AG08395 (cell line): Measurements from ENCODE around the gene ANKRD52.

Experiments used
- DNase-seq: peaks from one replicate; pipeline ENCODE4 v3.0.0; 2012; ENCODE audit warnings: mixed read lengths, low spot score

ANKRD52 gene

DNA sequence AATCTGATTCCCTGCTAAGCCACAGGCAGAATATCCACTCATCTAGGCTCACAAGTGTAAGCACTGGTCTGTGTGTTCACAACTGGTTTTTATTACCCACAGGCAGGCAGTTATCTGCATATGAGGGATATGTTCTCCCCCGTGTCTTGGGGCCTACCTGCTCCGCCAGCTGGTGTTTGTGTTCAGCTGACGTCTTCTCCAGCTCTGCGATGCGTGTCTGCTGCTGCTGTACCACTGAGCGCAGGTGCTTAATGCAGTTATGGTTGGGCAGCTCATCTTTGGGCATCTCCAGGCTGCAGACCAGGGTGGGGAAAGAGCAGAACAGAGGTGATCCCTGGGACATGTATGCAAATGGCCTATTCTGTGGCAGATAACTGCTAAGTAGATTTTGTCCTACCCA, 50.2 kb downstream of the ANKRD52 start:
- DNase-seq = no peak

DNA sequence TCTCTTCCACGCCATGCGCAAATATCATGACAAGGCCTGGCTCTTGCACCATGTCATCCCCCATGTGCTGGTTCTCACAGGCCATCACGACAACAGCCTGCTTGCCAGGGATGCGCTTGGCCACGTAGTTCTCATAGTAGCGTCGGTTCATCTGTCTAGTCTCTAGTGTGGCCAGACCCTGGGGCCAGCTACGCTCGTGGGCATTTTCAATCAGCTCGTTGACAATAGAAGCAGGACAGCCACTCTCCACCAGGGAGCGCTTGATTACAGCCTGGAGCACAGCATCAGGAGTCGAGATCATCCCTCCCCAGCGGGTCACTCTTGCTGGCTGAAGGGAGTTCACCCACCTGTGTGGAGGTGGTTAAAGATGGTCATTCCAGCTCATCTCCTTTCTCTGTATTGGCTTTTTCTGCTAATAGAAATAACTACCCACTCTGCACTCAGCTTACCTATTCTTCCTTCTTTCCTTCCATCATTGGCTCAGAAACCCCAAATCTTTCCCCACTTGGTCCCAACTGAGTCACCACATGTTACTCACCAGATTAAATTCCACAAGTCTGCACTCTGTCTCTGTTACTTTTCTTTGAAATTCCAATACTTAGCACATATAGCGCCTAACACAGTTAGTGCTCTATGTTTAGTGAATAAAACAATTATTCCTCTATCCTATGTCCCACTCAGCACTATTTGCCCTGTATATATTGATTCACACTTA, 51.6 kb downstream of the ANKRD52 start:
- DNase-seq = peak; percentile 51

DNA sequence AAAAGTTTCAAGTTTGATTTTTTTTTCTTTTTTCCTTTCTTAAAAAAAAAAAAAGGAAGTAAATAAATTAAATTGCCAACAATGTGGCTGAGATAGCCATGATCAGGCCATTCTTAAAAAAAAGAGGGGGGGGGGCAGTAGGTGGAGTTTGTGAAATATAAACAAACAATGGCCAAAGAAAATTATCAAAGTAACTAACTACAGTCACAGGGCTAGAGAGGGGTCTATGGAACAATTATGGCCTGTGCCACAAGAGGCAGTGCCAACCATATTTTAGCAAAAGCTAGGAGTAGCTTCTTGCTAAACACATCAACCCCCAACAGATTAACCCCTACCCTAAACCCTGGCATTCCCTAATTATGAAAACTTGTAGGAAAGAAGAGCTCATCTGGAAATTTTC, 52.7 kb downstream of the ANKRD52 start:
- no peak for DNase-seq

DNA sequence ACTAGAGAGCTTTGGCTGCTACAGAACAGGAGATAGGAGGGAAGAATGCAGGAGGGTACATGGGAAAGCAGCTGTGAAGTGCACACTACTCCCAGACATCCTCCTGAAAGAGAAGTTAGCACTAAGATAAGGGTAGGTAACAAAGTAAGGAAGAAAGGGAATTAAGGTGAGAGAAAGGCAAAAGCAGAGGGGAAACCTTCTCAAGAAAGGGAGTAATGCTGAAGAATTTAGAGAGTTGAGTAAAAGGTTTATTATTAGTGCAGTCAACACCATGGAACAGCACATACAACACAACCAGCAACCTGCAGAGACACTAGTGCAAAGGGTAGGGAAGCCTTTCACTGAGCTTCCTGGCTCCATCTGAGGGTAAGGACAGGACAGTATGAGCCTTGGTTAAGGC, 53.9 kb downstream of the ANKRD52 start:
- no peak for DNase-seq

DNA sequence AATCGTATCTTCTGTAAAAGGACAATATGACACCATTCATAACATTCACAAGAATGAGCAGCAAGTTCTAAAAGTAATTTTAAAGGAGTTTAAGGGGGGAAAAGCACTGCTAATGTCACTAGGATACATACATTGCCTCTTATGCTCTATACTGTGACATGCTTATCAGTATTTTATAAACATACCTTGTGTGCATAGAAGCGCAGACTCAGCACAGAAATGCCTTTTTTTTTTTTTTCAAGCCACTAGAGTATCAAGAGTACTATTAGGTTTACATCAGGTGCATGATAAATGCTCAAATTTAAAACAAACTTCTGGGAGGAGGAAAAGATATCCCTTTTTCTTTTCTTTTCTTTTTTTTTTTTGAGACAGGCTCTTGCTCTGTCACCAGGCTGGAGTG, 55.3 kb downstream of the ANKRD52 start:
- DNase-seq = no peak

DNA sequence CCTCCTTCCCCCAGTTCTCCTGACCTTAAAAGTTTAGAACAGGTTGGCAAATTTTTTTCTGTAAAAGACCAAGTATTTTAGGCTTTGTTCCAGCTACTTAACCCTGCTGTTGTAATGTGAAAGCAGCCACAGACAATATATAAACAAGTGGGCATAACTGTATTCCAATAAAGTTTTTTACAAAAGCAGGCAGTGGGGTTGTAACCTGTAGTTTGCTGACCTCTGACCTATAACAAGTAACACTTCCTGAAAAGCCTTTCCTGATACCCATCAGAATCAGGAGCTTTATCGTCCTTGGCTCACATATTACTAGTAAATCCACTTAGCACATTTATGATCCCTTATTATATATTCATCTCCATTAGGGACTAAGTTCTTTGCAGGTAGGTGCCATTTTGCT, 55.8 kb downstream of the ANKRD52 start:
- DNase-seq = no peak

DNA sequence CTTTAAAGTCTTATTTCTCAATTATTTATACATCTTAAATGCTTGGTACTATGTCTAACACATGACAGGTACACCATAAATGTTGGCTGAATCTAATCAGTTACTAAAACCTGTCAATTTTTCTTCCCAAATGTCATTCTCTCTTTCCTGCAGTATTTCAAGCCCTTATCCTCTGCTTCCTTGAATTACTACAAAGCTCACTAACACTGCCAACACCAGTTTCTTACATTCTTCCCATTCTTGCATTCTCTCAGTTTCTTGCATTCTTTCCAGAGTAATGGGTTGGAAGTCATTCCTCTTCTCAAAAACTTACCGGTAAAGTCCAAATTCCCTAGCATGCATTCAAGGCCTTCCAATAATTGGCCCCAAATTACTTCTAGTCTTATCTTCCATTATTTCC, 59.3 kb downstream of the ANKRD52 start:
- no peak for DNase-seq

DNA sequence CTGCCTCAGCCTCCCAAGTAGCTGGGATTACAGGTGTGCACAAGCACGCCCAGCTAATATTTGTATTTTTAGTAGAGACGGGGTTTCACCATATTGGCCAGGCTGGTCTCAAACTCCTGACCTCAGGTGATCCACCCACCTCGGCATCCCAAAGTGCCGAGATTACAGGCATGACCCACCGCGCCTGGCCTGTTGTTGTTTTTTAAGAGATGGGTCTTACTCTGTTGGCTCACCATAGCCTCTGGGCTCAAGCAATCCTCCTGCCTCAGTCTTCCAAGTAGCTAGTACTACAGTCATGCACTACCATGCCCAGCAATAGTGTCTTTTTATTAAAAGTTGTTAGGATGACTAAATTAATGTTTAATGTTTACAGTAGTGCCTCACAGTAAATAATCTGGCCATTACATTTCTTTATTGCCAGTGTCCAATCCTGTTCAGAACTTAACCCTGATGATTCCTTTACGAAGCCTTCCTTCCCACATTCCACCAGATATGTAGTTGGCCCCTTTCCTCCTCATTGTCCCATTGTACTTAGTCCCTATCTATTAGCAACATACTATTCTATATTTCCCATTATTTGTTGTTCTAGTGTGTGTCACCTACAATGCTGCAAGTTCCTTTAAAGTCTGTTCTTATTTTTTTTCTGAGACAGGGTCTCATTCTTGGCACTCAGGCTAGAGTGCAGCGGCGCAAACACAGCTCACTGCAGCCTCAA, 60.1 kb downstream of the ANKRD52 start:
- DNase-seq = no peak

DNA sequence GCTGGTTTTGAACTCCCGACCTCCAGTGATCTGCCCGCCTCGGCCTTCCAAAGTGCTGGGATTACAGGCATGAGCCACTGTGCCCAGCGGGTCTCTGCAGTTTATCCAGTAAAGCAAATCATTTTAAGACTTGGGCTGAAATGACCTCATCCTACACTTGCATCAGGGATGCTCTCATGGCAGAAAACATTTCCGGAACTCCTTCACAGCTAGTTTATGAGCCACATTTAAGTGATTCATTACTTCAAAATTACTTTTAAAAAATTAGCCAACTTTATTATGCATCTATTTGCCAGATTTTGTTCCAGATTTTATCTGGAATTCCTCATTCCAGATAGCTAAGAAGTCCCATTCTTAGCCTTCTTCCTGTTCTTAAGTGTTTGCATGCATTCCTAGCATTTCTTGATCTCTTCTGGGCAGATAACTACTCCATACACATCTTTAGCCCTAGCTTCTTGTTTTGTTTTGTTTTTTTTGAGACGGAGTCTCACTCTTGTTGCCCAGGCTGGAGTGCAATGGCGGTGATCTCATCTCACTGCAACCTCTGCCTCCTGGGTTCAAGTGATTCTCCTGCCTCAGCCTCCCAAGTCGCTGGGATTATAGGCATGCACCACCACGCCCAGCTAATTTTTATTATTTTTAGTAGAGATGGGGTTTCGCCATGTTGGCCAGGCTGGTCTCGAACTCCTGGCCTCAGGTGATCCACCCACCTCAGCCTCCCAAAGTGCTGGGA, 61.2 kb downstream of the ANKRD52 start:
- DNase-seq = peak; percentile 86

DNA sequence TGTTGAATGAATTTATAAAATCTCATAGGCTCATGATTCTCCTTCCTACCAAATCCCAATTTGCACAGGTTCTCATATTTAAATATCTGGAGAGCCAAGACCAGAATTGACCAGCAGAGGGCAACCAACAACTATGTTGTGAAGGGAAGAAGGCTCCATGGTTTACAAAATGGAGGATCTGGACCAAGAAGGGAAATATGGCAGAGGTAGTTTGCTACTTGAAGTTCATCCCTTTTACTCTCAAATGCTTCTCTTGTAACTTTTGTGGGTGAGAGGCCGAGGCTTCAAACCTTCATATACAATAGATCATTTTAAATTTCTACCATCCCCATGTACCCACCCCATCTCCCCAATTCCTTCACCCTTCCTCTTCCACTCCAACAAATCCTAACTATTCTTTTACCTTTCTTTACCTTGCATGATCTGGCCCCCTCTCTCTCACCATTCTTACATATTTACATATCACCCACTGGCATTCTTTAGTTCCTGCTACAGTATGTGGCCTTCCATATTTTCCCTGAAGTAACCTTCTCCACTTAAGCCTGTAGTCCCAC, 65.1 kb downstream of the ANKRD52 start:
- peak; percentile 66 for DNase-seq

DNA sequence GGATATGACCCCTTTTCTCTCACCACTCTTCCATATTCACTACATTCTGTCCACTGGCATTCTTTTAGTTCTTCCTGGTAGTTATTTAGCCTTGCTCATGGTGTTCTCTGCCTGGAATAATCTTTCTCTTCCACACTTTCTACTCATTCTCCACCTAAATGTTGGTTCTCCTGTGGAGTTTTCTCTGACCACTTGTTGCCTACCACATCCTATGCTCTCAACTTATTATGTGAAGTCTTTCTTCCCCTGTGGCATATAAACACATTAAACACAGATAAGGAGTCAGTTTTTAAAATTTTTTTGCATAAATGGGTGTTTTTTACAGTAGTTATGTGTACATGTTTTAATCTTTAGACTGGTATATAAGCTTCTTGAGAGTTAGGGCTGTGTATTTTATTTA, 65.6 kb downstream of the ANKRD52 start:
- no peak for DNase-seq

DNA sequence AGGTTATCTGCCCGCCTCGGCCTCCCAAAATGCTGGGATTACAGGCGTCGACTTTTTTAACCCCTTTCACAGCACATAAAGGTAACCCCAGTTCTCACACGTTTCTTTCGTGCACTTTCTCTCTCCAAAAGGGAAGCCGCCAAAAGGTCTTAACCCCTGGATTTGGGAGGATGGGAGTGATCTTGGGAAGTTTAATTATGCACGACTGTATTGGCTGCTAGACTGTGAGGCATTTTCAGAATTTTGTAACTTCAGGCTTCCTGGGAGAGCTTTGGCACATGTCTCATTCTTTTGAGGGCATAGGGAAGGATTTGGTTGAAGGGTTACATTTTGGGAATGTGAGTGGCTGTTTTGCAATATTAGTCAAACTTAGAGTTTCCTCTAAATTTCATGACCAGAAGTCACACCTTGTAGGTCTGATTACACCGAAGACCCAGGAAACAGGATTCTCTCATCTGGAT, 67.5 kb downstream of the ANKRD52 start:
- DNase-seq = no peak

DNA sequence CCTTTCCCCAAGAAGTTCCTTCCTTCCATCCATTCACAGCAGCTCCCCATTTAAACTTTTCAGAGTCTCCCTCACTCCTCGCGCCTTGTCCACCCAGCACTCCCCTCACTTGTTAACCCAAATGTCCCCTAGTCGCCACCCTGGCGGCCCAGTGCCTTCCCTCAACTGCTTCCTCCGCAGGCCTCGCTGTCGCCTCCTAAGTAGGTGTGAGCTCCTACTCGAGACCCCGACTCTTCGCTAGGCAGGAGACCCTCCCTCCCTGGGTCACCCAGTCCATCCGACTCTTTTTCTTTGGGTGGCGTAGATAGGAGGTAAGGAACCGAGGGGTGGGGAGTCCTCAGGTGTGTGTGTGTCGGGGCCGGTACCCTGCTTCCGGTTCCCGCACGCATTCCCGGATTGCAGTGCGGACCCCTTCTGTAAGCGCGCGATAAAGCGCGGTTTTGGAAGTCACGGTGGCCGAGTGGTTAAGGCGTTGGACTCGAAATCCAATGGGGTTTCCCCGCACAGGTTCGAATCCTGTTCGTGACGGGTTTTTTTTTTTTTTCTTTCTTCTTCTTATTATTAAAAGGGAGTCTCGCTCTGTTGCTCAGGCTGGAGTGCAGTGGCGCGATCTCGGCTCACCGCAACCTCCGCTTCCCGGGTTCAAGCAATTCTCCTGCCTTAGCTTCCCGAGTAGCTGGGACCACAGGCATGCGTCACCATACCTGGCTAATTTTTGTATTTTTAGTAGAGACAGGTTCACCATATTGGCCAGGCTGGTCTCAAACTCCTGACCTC, 68.1 kb downstream of the ANKRD52 start:
- DNase-seq = peak; percentile 66

DNA sequence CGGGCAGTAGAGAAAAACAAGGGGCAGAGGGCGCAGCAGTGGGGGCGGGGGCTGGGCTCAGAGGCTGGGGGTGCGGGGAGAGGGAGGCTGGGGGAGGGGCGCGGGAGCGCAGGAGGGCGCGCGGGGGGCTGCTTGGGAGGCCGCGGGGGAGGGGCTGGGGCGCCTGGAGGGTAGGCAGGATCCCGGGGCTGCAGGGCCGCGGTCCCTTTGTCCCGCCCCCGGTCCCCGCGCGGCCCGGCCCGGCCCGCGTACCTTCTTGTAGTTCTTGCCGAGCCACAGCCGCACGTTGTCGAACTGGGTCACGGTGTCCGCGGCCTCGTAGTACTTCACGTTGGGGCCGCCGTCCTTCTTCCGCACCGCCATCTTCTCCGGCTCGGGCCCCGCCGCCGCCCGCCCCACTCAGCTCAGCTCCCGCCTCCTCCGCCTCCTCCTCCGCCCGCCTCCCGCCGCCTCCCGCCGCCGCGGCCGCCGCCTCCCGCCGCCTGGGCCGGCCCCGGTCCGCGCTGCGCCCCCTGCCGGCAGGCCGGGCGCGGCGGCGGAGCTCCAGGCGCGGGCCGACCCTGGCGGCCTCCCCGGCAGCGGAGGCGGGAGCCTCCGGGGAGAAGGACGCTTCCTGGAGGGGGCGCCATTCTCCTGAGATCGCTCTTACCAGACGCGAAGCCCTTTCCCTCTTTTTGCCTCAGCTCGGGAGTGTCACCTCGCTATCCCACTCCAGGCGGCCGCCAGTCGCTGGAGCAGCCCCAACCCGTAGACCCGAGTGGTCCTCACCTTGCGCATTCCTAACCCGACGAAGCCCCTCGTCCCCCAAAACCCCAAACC, 68.9 kb downstream of the ANKRD52 start, which contains the start of gene SMARCC2:
TSS of gene SMARCC2 (minus strand) at position 385 of the 819 bp plus-strand sequence. CDS start at position 363, 22 bp downstream.
- DNase-seq = peak; percentile 94

DNA sequence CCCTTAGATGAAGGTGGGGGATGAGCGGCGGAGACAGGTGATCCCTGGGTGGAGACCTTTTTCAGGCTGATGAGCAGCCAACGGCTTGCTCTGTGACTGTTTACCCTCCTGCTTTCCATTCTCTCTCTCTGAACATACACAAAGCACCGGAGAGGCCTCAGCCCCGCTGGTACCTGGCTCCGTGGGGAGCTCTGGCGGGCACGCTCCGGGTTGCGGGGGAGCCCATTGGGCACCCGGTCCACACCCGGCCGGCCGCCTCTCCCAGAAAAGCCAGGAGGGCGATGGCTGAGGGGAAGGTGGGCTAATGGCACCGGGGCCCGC, 69.4 kb downstream of the ANKRD52 start:
- no peak for DNase-seq

DNA sequence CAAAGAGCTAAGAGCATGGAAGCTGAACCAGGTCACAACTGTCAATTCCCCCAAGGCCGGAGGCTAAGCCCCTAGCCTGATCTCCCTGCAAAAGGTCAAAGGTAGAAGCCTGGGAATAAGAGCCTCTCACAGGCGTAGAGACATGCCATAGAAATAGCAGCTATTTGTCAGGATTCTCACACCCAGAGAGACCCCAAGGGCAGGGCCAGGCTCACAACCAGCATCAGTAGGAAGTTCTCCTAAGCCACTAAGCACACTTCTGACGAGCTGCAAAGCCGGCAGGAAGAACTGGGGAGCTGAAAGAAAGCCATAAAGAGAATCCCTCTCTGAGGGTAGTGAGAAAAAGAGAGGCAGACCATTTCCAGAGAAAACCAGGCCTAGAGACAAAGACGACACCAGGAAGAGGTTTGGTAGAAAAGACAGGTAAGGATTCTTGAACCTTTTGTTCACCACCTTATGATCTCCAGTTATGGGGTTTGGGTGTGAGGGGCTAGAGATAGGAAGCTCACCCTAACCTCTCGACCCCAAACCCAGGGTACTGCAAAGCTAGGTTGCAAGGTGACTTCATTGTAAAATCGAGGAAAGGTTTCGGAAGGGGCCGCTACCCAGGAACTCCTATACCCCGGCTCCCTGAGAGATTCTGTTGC, 69.9 kb downstream of the ANKRD52 start:
- no peak for DNase-seq
